HG03139 (cell line): ENCODE data around the gene ATAT1.
"Not testable (repeated sequence)": the region's sequence is repeated elsewhere in the genome, so short reads cannot be mapped to it uniquely, and the experiment has no call there.

Source experiments
- ATAC-seq: cut with Tn5 transposase; IDR thresholded peaks from one replicate; pipeline ENCODE4 v1.9.1; 2021; ENCODE audit not compliant: unreplicated experiment

ATAT1 gene

GRCh38 chr6:30647242-30648116 is 20.8 kb downstream of the ATAT1 start:
- peak; percentile 53 for ATAC-seq

- ATAC-seq, result no peak
Observed at GRCh38 chr6:30651143-30651542, 24.5 kb downstream of the ATAT1 start.

- ATAC-seq, result no peak
Observed at GRCh38 chr6:30654798-30655742, 28.4 kb downstream of the ATAT1 start.

GRCh38 chr6:30655743-30656094 is 29.0 kb downstream of the ATAT1 start:
- no peak for ATAC-seq

- ATAC-seq, result no peak
Observed at GRCh38 chr6:30656513-30656912, 29.8 kb downstream of the ATAT1 start.

- no peak for ATAC-seq
Observed at GRCh38 chr6:30657454-30657853, 30.8 kb downstream of the ATAT1 start.

- not testable (repeated sequence) for ATAC-seq
Observed at GRCh38 chr6:30657922-30658321, 31.2 kb downstream of the ATAT1 start.

- no peak for ATAC-seq
Observed at GRCh38 chr6:30664994-30665767, 38.5 kb downstream of the ATAT1 start.

GRCh38 chr6:30666300-30666699 is 39.6 kb downstream of the ATAT1 start:
- not testable (repeated sequence) for ATAC-seq

- no peak for ATAC-seq
Observed at GRCh38 chr6:30670760-30671527, 44.3 kb downstream of the ATAT1 start.

GRCh38 chr6:30672445-30673253 is 46.0 kb downstream of the ATAT1 start, which contains the start of gene DHX16:
Gene DHX16, minus strand, starts transcription at chr6:30673006. Its CDS starts 165 bp downstream, at chr6:30672841.
- ATAC-seq, result peak; percentile 53

- no peak for ATAC-seq
Observed at GRCh38 chr6:30676660-30677285, 50.1 kb downstream of the ATAT1 start.

- ATAC-seq, result no peak
Observed at GRCh38 chr6:30678964-30679726, 52.5 kb downstream of the ATAT1 start.

- ATAC-seq, result no peak
Observed at GRCh38 chr6:30679765-30680535, 53.3 kb downstream of the ATAT1 start.

GRCh38 chr6:30681766-30682142 is 55.1 kb downstream of the ATAT1 start:
- no peak for ATAC-seq

GRCh38 chr6:30682143-30683117 is 55.8 kb downstream of the ATAT1 start:
- peak; percentile 35 for ATAC-seq
